GM18526 (cell line): Measurements from ENCODE around the gene RFX1.

Source experiments
- POLR2A ChIP-seq: IDR thresholded peaks from 3 replicates; pipeline ENCODE4 v1.6.1; 2011; ENCODE audit not compliant: insufficient read length; ENCODE audit errors: extremely low read depth

RFX1 gene

GRCh38 chr19:13986348-13986904 is 19.7 kb downstream of the RFX1 start:
- TF ChIP-seq POLR2A: peak; percentile 45

DNA sequence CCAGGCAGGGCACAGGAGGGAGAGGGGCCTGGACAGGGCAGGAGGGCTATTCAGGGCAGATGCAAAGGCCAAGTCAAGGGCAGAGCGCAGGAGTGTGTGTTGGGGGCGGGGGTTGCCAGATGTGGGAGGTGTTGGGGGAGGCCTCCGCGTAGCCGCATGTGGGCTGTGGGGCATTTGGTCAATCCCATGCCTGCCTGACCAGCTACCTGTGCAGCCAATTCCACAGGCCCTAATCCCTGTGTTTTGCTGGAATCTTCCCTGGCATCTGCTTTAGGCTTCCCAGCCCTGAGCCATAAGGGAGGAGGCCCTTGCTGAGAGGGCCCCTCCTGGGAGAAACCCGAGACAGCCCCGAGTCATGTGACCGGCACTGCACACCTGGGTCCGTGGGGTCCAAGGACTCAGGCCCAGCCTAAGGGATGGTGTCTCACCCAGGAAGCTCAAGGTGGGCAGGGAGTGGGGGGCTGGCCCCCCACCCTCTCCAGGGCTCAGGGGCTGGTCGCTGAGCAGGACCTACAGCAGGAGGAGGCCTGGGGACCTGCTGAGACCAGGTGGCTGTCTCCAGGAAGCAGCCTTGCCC is 20.3 kb downstream of the RFX1 start:
- no peak for TF ChIP-seq POLR2A

- TF ChIP-seq POLR2A: no peak
These were observed 21.0 kb downstream of the RFX1 start for GRCh38 chr19:13984875-13985741.

- TF ChIP-seq POLR2A: no peak
These were observed 21.9 kb downstream of the RFX1 start for GRCh38 chr19:13984186-13984585.

DNA sequence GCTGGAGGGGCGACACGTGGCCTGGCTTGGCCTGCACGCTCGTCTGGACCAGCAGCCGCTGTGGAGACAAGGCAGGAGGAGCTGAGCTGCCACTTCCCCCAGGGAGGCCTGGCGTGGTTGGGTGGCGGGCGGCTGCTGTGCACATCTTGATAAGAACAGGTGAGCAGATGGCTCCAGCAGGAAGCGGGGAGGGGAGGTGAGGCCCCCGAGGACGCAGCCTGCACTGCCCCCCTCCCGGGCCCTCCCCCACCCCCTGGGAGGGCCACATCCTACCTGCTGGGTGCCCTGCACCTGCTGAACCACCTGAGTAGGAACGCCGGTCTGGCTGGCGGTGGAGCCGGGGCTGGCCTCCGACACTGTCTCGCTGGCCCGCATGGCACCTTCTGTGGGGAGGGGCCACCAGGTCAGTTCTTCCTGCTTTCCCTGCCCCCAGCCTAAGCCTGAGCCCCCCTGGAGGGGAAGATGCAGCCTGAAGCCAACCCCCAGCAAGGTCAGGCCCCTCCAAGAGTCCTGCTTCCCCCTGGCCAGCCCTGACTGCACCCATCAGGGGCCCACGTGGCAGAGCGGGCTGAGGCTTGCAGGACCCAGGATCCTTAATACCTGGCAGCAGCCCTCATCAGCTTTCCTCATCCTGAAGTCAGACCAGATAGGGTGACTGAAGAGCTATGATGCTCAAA is 22.8 kb downstream of the RFX1 start:
- no peak for TF ChIP-seq POLR2A

DNA sequence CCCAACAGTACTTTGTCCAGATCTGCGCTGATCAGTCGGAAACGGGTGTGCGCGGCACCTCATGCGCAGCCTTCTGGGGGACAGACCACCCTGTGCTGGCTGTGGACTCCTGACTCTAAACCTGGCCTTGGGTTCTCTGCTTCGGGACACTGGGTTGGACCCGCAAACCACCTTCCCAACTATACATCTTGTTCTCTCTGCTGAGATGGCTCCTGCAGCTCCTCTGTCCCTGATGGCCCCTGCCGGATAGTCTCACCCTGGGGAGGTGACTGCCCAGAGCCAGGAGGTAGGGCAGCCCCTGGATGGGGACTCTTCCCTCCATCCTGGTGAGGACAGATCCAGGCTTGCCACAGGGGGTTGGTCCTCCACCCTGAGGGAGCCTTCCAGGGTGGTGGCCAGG is 23.3 kb downstream of the RFX1 start:
- no peak for TF ChIP-seq POLR2A

- no peak for TF ChIP-seq POLR2A
These were observed 24.1 kb downstream of the RFX1 start for GRCh38 chr19:13981988-13982501.

DNA sequence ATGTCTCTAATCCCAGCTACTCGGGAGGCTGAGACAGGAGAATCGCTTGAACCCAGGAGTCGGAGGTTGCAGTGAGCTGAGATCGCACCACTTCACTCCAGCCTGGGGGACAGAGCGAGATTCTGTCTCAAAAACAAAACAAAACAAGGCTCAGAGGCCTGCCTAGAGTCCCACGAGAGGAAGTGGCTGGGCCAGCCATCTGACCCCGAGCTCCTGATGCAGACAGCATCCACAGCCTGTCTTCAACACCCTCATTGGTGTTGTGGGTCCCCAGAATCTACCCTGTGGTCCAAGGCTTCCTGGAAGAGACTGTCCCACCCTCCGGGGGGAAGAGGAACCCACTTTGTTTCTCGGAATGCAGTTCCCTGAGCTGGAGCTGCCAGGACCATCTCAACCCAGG is 24.7 kb downstream of the RFX1 start:
- no peak for TF ChIP-seq POLR2A

DNA sequence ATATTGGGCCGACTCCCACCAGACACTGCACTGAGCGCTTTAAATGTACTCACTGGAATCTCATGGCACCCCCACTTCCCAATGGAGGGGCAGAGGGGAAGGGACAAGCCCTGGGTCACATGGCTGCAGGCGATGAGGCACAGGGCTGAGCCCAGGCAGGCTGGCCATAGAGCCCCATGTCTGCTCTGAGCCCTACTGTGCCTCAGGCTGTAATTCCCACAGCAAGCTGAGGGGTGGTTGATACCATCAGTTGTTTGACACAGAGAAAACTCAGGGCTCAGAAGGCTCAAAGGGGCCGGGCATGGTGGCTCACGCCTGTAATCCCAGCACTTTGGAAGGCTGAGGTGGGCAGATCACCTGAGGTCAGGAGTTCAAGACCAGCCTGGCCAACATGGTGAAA is 25.1 kb downstream of the RFX1 start:
- TF ChIP-seq POLR2A: no peak

DNA sequence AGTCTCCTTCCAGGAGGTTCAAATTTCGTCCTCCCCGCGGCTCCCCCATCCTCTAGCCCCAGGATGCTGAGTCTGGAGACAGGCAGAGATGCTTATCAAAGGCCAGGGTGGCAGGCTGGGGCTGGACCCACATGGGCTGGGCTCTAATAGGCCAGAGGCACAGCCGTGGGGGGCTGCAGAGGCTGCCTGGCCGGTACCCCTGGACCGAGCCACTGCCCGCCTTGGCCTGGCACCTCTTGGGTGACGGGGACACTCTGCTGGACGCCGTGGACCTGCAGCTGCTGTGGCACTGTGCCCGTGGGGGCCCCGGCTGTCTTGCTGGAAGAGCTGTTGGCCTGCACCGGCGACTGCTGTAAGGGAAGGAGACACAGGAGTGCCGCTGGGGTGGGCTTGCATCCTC is 25.8 kb downstream of the RFX1 start:
- no peak for TF ChIP-seq POLR2A

DNA sequence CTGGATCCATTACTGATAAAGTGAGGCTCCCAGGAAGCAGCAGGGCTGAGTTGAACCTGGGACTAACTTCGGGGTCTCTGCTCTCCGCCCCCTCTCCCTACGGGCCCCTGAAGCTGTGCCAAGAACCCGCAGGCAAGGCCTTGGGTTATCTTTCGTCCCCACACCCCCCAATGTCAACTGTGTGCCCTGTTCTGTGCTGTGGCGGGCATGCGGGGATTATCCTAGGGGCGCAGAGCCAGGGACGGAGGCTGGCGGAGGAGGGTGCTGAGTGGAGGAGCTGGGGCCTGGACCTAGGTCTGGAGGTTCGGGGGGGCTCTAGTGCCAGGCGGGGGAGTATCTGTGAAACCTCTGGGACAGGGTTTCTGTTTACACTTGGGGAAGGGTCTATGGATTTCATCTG is 26.4 kb downstream of the RFX1 start:
- TF ChIP-seq POLR2A: no peak

GRCh38 chr19:13979244-13979615 is 26.9 kb downstream of the RFX1 start:
- no peak for TF ChIP-seq POLR2A

- TF ChIP-seq POLR2A: no peak
These were observed 27.5 kb downstream of the RFX1 start for GRCh38 chr19:13978351-13979243.

- no peak for TF ChIP-seq POLR2A
These were observed 28.3 kb downstream of the RFX1 start for GRCh38 chr19:13977803-13978202.

- no peak for TF ChIP-seq POLR2A
These were observed 29.7 kb downstream of the RFX1 start for GRCh38 chr19:13976446-13976845.

- no peak for TF ChIP-seq POLR2A
These were observed 30.2 kb downstream of the RFX1 start for GRCh38 chr19:13975870-13976269.
